Stimulated activated CD8-positive, alpha-beta memory T cell treated with anti-CD3 and anti-CD28 coated beads, Interleukin-15, amount 100 ng/mL, for 48 hours (primary cell): ENCODE data around the gene NOM1.

Experiments
- DNase-seq, 2 donors: peaks; one replicate each; pipeline ENCODE4 v3.0.0-alpha.2; 2020; ENCODE audit warnings: low read depth in 2 of 2

Gene NOM1

GRCh38 chr7:157005456-157006204 is 56.1 kb downstream of the NOM1 start:
- DNase-seq = no peak

DNA sequence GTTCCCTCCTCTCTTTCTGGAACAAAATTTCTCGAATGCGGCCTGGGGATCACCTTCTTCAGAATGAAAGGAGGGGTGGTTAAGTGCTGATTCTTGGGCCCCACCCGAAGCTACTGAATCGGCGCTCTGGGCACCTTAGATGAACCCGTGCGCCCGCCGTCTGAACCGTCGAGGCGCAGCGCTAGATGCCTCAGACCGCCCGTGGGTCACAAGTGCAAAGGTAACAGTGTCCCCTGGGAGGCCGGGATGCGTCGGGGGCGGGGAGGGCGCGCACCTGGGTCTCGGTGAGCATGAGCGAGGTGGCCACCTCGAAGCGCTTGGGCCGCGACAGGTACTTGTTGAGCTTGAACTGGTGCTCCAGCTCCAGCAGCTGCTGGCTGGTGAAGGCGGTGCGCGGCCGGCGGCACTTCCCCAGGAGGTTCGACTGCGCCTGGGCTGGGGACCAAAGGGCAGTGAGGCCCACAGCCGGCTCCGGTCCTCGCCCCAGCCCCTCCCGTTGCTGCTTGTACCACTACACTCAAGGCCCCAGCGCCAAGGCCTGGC is 56.8 kb downstream of the NOM1 start:
- no peak for DNase-seq

- no peak for DNase-seq
Observed at GRCh38 chr7:157006829-157007469, 57.4 kb downstream of the NOM1 start.

- DNase-seq = no peak
Observed at GRCh38 chr7:157007470-157008066, 58.1 kb downstream of the NOM1 start.

DNA sequence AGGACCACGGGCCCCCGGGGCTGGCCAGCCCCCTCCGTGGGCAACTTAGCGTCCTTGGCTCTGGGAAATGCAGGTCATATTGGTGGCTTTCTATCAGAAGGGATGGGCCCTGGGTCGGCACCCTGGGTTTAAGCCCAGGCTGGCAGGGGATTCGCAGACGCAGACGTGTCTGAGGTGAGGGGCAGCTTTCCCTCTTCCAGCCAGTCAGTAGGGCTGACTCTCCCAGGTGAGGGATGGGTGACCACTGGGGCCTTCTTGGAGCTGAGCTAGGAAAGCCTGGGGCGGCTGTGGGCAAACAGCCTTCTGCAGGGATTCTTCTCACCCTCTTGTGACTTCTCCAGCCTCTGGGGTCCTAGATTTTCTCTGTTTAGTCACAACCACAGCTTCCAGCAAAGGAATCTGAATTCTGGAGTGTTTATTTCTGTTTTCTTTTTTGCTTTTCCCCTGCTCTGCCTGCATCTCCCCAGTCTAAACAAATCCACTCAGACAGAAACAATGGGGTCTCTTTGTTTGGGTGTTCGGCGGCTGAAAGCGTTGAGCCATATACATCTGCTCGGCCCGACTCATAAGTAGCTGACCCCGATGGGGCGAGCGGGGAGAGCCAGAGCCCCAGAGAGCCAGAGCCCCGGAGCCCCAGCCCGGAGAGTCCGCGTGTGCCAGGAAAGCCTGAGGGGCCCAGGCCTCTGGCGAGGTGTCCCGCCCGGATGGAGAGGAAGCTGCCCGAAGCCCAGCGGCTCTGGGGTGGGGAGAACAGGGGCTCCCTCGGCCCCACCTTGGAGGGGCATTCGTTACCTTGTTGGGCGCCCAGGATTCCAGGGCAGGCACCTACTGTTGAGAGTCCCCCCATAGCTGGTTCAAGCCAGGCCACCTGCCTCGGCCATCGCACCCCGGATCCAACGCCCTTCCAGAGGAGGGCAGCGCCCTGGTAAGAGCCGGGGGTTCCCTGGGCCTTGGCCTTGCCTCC is 59.0 kb downstream of the NOM1 start:
- no peak for DNase-seq

GRCh38 chr7:157009170-157009777 is 59.8 kb downstream of the NOM1 start:
- DNase-seq = no peak

GRCh38 chr7:157009778-157010587 is 60.5 kb downstream of the NOM1 start:
- no peak for DNase-seq

DNA sequence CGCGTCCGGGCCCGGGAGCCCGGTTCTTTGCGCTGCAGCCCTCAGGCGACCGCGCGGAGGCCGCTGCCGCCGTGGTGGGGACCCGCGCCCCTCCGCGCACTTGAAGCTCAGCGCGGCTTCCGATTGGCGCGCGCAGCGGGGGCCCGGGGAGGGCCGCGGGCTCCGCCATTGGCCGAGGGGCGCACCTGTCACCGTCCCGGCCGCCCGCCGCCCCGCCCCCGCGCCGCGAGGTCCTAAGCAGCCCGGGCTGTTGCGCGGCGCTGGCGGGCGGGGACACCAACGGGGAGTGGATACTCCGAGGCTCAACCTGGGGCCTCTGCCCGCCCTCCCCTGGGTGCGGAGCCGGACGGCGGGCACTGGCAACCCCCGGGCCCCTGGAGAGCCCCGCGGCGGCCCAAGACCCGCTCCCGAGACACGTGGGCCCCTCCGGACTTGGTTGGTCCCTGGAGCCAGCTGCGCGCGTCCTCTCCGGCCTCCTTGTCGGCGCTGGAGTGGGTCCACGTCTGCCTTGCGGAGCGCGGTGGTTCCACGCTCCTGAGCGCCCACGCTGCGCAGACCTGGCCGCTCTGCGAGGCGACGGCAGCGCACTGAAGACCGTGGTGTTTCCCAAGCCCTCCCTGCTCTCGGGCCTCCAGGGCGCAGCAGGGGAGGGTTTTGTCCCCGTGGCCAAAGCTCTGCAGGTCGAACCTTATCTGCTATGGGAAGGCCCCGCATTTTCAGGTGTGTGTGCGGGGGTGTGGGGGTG is 61.2 kb downstream of the NOM1 start, which contains the start of gene MNX1:
TSS of gene MNX1 (minus strand) at position 76 of the 745 bp plus-strand sequence. CDS start 313 bp downstream, outside the sequence.
- peak in 1 of 2 donors; percentile 42 for DNase-seq

GRCh38 chr7:157011333-157012112 is 62.0 kb downstream of the NOM1 start:
- no peak for DNase-seq

- DNase-seq = no peak
Observed at GRCh38 chr7:157012113-157012547, 62.6 kb downstream of the NOM1 start.

GRCh38 chr7:157013101-157013500 is 63.6 kb downstream of the NOM1 start:
- DNase-seq = no peak

GRCh38 chr7:157013602-157014549 is 64.4 kb downstream of the NOM1 start:
- DNase-seq = no peak

DNA sequence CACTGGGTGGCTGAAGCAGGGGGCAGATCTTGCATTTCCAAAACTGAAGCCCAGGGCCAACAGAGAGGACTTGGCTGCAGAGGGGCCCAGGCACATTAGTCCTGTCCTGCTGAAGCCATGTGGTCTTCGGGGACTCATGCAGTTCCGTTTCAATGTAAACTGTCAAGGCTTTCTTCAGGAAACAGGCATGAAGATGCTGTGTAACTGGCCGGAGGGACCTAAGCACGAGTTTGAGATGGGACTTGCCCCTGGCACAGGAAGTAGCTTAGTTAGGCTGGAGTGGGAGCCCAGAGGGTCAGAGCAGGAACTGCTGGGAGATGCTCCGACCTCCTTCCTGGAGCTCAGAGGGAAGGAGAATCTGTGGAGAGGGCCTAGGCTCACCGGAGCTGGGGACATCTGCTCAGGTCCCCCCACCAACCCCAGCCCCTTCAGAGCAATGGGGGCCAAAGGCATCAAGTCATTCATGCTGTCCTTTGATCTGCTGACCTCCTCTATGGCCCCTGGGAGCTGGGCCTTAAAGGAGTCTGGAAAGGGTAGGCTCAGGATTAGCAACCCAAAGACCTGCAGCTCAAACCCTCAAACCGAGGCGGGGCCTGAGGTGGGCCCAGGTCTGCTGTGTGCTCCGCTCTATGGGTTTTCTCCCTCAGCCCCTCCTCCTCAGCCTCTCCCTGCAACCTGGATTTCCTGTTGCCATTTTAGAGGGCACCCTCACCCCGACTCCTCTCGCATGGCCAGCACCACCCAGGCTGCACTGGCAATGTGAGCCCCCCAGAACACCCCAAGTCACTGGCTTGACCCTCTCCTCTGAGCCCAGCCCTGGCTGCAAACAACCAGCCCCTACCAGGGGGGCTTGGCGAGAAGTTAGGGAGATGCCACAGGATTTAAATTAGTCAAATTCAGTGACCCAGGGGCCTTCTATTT is 65.4 kb downstream of the NOM1 start:
- DNase-seq = no peak

DNA sequence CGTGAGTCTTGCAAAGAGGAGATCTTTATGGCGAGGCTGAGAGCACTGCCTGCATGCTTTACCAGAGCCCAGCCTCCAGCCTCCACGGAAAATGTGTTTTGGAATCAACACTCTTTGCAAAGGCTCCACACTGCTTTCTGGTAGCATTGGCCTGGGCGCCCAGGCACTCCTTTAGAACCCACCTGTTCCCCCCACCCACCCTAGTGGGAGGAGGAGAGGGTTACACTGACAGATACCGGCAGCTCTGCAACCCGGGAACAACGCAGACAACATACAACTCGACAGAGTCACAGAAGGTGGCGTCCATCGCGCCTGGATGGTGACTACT is 66.5 kb downstream of the NOM1 start:
- no peak for DNase-seq

- DNase-seq = peak; percentile 24 to 45
Observed at GRCh38 chr7:157016352-157017041, 67.0 kb downstream of the NOM1 start.

DNA sequence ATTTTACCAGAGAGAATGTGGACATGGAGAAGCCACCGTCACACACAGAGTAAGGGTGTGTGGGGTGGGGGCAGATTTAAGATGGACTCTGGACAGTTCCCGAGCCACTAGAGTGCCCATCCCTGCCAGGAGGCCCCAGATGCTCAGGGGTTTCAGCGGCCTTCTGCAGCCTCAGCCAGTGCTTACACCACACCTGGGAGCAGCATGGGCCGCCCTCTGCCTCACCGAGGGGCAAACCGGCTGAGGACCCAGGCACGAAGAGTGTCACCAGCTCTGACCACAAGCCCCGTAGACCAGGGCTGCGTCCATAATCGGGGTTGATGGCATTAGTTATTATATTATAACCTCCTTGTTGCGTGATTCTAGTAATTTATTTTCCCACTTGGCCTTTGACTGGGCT is 67.6 kb downstream of the NOM1 start:
- DNase-seq = no peak
